NCI-H2081 (cell line): ENCODE results near the gene CCDC85B.

Experiments used
- DNase-seq, 2 experiments: peaks; one replicate each; lab custom pipeline; 2025; lab: John Stamatoyannopoulos, UW

The CCDC85B gene

DNA sequence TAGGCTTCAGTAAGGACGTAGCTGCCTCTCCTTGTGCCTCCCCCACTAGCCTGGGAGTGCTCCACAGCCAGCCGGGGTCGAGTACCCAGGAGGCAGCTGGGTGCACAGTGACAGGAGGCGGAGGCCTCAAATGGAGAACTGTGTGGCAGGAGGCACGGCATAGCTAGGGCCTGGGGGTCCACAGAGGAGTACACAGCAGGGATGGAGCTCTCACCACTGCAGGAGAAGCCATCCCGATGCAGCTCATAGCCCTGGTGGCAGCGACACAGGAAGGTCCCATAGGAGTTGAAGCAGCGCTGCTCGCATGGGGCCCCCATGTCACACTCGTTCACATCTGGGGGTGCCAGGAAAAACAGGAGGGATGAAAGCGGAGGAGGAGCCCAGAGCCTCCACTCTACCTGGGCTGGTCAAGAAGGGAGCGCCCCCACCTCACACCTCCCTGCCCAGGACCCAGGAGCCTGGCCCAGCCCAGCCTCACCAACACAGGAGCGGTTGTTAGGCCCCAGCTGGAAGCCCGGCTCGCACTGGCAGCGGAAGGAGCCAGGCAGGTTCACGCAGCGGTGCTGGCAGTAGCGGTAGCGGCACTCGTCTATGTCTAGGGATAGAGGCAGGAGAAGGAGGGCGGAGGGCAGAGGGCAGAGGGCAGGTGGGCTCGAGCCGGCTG lies 20.7 kb upstream of the CCDC85B start:
- no peak for DNase-seq

DNA sequence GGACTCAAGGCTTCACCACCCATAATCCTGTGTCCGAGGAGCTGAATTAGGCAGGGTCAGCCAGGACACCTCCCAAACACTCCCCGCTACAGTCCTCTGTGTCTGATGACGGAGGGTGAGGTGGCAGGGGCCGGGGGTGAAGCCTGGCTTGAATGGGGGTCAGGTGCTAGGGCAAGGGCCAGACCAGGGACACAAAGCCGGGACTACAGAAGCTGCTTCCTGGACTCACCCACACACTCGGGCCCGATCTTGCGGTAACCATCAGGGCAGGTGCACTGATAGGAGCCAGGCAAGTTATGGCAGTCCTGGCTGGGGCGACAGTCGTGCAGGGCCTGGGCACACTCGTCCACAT lies 20.2 kb upstream of the CCDC85B start:
- no peak for DNase-seq

DNA sequence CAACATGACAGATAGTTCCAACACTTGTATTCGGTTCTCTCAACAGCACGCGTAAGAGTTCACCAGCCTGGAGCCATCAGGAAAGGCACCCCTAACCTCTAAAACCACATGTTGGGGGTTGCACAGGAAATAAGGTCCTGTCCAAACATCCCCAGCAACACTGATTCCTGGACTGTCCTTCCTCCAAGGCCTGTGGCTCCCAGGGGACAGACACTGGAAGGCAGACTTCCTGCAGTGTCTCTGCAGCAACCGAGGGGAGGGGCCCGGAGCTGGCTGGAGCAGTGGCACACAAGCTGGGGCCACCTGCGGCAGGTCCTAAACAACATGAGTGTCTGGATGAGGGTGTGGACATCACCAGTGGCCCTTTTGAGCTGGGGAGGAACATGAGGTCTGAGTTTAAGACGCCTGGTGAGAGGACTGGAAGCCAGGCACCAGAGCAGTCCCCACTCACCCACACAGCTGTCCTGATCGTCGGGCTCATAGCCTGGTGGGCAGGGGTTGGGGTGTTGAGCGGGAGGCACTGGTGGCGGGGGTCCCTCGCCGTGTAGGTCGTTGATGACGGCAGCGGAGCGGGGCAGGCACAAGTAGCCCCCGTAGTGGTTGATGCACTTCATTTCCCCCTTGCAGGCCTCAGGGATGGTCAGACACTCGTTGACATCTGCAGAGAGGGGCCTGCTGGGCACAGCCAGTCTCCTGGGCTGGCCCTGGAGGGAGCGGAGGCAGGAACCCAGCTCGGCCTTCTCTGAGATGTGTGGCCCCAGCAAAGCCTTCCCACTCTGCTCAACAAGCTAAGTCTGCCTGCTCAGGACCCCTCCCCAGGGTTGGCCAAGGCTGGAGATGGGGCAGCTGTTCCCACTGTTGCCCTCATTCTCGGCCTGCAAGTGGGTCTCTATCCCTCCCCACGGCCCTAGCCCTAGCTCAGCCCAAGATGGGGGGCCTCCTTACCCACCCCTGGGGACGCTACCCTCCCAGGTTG lies 19.5 kb upstream of the CCDC85B start:
- peak; percentile 19 to 25 for DNase-seq

DNA sequence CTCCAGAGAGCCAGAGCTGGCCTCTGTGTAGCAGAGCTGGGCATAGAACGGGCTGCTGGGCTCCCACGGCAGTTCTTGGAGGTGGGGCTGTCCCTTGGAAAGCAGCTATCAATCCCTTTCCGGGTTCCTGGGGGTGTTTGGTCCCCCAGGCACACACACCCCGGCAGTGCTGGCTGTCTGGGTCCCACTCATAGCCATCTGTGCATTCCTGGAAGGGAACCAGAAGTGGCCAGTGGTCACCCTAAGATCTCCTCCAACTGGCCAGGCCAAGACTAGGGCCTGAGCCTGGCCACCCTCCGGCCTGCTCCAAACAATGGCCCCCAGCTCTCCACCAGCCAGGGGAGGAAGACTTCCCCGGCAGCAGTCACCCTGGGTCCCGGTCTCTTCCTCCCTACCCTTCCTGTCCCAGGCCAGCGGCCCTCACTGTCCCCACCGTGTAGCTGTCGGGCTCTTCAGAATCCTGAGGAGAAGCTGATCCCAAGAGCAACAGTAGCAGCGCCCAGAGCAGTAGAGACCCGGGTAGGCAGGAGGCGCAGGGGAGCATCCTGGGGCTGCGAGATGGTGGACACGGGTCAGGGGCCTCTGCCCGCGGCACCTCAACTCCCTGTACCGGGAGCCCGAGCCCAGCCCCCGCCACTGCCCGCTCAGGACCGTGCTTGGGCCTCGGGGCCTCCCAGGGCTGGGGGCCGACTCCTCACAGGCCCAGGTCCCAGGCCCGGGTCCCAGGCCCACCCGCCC lies 18.5 kb upstream of the CCDC85B start:
- DNase-seq: no peak

DNA sequence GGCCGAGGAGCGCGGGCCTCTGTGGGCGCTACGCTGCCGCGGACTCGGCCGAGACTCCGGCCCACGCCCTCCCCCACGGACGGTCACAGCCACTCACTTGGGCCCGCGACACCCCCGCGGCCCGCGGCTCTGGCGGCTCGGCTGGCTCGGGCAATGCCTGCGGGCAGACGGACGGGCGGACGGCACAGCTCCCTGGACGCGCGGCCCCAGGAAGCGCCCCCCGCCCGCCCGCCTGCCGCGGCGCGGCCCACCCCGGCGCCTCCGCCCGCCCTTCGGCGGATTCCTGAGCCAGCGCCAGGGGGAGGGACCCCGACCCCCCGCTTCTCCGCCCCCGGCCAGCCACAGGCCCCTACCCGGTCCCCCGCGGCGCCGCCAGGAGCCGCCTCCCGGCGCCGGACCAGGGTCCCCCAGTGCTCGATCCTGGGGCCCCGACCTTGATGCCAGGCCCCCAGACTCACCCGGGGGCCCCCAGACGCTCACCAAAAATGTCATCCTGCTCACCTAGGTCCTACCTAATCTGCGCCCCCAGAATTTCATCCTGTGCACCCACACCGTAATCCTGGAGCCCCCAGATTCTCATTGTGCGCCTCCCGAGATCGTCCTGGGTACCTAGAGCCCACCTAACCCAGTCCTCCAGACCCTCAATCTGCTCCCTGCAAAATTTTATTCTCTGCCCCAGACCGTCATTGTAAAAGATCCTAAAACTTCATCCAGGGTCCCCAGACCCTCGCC lies 17.7 kb upstream of the CCDC85B start, which contains the start of gene EFEMP2:
Gene EFEMP2, minus strand, starts transcription at position 215 of the 732 bp plus-strand sequence. CDS start 446 bp downstream, outside the sequence.
- no peak for DNase-seq

DNA sequence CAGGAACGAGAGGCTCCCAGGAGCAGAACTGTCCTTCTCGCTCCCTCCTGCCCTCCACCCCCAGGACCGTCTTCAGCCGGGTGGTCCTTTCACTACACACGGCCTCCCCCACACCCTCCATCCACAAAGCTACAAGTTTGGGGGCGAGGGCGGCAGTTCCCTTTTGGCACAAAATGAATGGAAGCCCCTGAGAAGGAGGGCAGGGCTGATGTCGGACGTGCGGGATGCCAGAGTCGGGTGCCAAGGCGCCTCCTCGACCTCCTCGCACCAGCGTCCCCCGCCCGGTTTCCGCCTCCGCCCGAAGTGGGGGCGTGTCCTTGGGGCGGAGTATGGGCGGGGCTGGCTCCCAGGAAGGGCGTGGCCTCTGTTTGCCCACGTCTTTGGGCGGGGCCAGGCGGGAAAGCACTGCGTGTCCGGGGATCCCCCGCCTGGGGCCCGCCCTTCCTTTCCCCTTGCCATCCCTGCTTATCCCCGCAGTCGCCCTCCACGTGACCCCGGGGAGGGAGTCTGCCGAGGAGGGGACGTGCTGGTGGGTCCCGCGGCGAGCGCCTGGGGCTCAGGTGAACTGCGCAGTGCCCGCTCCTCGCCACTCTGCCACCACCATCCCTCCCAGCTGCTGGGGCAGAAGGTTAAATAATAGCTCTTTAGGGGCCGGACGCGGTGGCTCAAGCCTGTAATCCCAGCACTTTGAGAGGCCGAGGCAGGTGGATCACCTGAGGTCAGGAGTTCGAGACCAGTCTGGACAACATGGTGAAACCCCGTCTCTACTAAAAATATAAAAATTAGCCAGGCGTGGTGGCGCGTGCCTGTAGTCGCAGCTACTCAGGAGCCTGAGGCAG lies 16.9 kb upstream of the CCDC85B start:
- DNase-seq: peak; percentile 84 to 90

DNA sequence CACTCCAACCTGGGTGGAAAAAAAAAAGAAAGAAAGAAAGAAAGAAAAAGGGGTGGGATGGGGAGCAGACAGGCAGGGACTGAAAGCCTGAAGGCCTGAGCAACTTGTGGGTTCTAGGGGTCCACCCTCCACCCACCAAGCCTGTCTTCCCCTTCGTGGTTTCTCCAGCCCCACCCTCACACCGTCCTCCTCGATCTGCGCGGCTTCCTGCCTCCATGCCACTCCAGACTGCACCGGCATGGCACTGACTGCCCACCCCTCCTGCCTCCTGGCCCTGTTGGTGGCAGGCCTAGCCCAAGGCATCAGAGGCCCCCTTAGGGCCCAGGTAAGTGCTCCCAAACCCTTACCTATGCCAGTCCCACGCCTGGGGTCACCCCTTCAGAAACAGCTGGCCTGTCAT lies 10.9 kb upstream of the CCDC85B start, which contains the start of gene CTSW:
Gene CTSW, plus strand, starts transcription at position 221 of the 400 bp plus-strand sequence. Its CDS starts 18 bp downstream, at position 239.
- no peak for DNase-seq

DNA sequence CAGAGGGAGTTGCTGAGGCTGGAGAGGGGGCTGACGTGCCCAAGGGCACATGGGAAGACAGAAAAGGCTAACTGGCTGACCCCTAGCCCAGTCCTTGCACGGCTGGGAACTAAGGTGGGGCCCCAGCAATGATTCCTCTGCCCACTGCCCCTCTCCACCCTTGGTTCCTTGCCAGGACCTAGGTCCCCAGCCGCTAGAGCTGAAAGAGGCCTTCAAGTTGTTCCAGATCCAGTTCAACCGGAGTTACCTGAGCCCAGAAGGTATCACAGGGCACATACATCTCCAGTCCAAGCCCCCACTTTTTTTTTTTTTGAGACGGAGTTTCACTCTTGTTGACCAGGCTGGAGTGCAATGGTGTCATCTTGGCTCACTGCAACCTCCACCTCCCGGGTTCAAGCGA lies 10.4 kb upstream of the CCDC85B start:
- DNase-seq: no peak

DNA sequence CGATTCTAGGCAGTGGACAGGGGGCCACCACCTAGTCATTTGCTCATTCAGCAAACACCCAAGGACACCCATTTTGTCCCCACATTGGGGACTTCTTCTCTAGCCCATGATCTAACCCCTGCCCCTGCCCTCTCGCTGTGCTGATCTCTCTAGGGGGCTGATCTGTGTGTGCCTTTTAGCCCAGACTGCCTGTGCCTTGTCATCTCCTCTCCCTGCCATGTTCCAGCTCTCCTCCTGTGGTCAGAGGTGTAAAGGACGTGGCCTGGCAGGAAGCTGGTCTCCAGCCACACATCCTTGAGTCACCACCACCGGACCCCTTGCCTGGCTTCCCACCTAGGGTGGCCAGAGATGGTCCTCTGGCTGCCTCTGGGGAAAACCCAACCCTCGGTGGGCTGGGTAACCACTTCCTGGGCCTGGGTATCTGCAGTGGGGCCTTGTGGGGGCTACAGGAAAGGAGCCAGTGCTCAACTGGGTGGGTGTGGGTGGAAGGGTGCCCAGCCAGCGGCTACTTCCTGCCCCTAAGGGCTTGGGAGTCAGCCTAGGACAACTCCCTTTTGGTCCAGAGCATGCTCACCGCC lies 9.5 kb upstream of the CCDC85B start:
- DNase-seq: no peak

DNA sequence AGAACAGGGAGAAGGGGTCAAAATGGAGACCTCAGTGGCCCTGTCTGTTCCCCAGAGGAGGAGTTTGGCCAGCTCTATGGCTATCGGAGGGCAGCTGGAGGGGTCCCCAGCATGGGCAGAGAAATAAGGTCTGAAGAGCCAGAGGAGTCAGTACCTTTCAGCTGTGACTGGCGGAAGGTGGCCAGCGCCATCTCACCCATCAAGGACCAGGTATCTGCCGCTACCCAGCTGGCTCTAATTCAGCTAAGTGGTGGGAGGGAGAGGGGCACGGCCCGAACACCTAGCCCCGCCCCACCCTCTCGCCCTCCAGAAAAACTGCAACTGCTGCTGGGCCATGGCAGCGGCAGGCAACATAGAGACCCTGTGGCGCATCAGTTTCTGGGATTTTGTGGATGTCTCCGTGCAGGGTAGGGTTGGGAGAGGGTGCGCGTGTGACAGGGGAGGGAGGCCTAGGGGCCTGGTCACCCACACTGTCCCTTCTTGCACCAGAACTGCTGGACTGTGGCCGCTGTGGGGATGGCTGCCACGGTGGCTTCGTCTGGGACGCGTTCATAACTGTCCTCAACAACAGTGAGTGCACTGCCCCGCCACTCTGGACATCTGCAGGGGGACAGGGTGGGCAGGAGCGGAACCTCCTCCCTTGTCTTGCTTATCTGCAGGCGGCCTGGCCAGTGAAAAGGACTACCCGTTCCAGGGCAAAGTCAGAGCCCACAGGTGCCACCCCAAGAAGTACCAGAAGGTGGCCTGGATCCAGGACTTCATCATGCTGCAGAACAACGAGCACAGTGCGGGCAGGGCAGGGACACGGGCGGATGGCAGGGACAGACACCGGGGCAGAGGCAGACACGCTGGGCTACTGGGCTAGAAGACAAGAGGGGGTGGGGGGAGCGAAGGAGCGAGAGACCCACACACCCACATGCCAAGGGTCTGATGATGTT lies 8.1 kb upstream of the CCDC85B start:
- no peak for DNase-seq

DNA sequence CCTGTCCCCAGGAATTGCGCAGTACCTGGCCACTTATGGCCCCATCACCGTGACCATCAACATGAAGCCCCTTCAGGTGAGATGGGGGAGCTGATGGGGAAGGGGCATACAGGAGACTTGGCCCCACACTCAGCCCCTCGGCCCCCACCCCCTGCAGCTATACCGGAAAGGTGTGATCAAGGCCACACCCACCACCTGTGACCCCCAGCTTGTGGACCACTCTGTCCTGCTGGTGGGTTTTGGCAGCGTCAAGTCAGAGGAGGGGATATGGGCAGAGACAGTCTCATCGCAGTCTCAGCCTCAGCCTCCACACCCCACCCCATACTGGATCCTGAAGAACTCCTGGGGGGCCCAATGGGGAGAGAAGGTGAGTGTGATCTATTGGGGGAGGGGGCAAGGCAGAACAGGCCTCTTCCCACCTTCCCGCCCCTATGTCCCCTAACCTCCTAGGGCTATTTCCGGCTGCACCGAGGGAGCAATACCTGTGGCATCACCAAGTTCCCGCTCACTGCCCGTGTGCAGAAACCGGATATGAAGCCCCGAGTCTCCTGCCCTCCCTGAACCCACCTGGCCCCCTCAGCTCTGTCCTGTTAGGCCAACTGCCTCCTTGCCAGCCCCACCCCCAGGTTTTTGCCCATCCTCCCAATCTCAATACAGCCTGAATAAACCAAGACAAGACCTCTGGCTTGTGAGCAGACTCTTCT lies 7.3 kb upstream of the CCDC85B start:
- no peak for DNase-seq

DNA sequence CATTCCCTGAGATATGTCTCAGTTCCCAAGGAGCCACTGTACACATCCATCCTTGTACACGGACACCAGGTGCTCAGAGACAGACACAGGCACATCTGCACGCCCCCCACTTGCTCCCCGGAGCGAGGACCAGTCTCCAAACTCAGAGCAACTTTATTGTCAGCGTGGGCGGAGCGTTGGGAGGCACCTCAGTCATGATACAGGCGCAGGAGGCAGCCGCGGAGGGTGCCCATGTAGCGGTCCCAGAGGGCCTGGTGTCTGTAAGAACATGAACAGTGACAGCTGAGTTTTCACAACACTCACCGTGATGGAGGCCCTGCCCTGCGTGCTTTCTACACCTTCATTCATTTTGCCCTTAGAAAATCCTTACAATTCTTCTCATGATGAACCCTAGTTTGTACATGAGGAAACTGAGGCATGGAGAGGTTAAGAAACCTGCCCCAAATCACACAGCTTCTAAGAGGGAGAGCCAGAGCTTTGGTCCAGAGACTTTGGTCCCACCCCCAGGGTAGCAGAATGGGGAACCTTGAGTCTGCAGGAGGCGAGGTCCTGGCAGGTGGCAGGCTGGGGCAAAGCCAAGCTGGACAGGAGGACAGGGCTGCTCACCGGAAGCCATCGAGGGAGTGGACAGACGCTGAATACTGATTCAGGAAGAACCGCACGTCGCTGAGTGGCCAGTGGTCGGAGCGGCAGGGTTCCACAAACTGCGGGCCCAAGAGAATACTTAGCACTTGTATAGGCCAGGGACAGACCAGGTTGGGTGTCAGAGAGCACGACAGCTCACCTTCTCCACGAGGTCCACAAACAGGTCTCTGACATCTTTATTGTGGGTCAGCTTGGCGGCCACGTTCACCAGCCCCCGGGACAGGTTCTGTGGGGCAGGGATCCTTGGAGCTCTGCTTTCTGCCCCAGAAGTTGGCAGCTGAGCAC lies 6.4 kb upstream of the CCDC85B start:
- no peak for DNase-seq

DNA sequence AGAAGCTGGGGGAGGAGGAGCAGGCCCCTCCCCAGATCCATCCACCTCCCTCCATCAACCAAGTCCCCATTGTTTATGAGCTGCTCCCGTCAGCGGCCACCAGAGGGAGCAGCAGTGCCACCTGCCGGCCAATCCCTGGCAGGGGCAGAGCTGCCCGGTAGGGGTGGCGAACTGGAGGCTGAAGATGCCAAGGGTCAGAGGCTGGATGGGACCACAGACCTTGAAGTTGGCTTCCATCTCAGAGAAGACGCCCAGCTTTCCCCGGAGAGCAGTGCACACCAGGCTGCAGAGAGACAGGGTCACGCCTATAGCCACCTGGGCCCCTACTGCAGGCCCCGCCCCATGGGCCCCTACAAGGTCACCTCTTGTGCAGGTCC lies 5.8 kb upstream of the CCDC85B start:
- DNase-seq: peak; percentile 51 to 78

DNA sequence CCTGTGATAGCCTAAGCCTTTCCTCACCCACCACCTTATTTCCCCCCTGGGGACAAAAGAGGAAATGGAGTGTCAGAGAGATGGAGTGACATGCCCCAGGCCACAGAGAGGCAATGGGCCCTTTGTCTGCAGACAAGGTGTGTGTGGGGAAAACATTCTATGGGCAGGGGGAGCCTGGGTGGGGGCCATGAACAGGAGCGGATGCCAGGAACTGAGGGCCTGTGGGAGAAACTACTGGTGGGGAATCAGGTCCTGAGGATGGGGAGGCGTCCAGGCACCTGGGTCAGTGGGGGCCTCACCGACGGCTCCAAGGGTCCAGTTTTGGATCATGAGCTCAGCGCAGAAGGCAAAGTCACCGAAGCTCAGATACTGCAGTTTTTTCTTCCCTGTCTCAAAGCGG lies 5.2 kb upstream of the CCDC85B start:
- no peak for DNase-seq

DNA sequence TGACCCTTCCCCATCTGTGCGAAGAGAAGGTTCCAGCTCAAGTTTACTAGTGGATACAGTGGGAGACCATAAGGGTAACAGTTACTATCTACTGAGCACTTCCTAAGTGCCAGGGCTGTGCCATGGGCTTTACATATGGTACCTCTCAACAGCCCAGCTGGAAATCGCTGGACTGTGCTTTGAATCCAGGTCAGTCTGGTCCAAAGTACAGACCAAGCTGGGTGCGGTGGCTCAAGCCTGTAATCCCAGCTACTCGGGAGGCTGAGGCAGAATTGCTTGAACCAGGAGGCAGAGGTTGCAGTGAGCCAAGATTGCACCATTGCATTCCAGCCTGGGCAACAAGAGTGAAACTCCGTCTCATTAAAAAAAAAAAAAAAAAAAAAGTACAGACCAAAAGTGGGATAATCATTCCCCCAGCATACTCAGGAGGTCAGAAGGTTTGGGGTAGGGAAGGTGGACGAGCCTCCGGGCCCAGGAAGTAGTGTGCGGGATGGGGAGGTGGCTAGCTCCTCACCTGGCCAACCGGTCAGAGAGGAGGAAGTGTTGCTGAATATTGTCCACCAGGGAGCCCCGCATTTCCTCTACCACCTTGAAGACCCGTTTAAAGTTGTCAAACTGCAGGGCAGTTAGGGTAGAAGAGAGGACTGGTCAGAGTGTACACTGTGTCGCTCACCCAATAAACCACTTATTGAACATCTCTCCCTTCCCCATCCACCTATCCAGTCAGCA lies 4.5 kb upstream of the CCDC85B start:
- no peak for DNase-seq

DNA sequence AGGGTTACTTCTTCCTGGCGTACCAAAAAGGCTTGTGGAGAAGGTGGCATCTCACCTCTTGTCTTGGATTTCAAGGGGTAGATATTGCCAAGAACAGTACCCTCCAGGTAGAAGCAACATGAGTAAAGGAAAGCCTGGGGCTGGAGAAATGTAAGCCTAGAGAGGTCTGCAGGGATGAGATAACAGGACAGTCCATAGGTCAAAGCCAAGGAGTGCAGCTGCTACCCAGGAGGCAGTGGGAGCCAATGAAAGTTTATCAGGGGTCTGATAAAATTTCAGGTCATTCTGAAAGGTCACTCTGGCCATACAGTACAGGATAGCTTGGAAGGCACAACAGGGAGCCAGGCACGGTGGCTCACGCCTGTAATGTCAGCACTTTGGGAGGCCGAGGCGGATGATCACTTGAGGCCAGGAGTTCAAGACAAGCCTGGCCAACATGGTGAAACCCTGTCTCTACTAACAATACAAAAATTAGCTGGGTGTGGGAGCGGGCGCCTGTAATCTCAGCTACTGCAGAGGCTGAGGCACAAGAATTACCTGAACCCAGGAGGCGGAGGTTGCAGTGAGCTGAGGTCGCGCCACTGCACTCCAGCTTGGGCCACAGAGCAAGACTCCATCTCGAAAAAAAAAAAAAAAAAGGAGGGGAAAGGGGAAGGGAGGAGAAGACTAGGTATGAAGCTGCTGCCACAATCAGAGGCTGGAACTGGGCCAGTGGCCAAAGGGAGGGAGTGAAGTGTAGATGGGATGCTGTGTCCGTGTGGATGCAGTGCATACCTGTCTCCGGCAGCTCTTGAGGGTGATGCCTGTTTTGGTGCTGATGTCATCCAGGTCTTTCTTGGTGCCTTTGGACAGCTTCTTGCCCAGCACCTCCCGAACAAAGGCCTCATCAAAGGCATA lies 3.4 kb upstream of the CCDC85B start:
- peak in 1 of 2 experiments; percentile 13 for DNase-seq
